ENCODE results near the gene MRPL34.

MRPL34 gene

GRCh38 chr19:17329366-17330261 is 23.9 kb downstream of the MRPL34 start:
- DNase-seq, result no peak

GRCh38 chr19:17330262-17331044 is 24.8 kb downstream of the MRPL34 start:
- DNase-seq, result no peak

GRCh38 chr19:17331045-17331558 is 25.4 kb downstream of the MRPL34 start:
- DNase-seq, result no peak

- DNase-seq, result no peak
Observed at GRCh38 chr19:17332360-17332676, 26.6 kb downstream of the MRPL34 start.

GRCh38 chr19:17332677-17333581 is 27.3 kb downstream of the MRPL34 start:
- DNase-seq, result no peak

GRCh38 chr19:17333611-17334413 is 28.1 kb downstream of the MRPL34 start:
- peak; percentile 72 for DNase-seq

- peak; percentile 96 for DNase-seq
Observed at GRCh38 chr19:17334414-17335409, 29.0 kb downstream of the MRPL34 start, which contains the start of gene ANO8. ANO8 (minus strand) TSS chr19:17334855; CDS start chr19:17334670, 185 bp downstream.

GRCh38 chr19:17335575-17335974 is 29.9 kb downstream of the MRPL34 start:
- DNase-seq, result no peak

GRCh38 chr19:17336872-17337674 is 31.4 kb downstream of the MRPL34 start, which contains the start of gene GTPBP3:
GTPBP3 (plus strand) TSS chr19:17337553; CDS start chr19:17337612, 59 bp downstream.
- DNase-seq, result peak; percentile 93

GRCh38 chr19:17337675-17338432 is 32.2 kb downstream of the MRPL34 start:
- no peak for DNase-seq

GRCh38 chr19:17338433-17339078 is 32.9 kb downstream of the MRPL34 start:
- no peak for DNase-seq

GRCh38 chr19:17339088-17339741 is 33.5 kb downstream of the MRPL34 start:
- no peak for DNase-seq

- no peak for DNase-seq
Observed at GRCh38 chr19:17340302-17340870, 34.7 kb downstream of the MRPL34 start.

GRCh38 chr19:17340871-17341357 is 35.2 kb downstream of the MRPL34 start:
- DNase-seq, result no peak

GRCh38 chr19:17341386-17341785 is 35.7 kb downstream of the MRPL34 start:
- DNase-seq, result no peak

GRCh38 chr19:17341845-17342244 is 36.2 kb downstream of the MRPL34 start:
- no peak for DNase-seq

GRCh38 chr19:17346109-17346671 is 40.5 kb downstream of the MRPL34 start:
- peak; percentile 81 for DNase-seq
